B cell (primary cell): ENCODE results near the gene KIF13A.

Source experiments
- EZH2 ChIP-seq: IDR thresholded peaks from 2 replicates; pipeline ENCODE4 v1.6.1; 2012; ENCODE audit warnings: borderline replicate concordance, low read depth, mild to moderate bottlenecking, moderate library complexity, low read length; ENCODE audit not compliant: insufficient read depth, poor library complexity, severe bottlenecking
- TF ChIP-seq, protein P1 (sequence below): fragments of 200-600 bp; IDR thresholded peaks from one replicate; pipeline ENCODE4 v1.8.0; 2022; ENCODE audit warnings: antibody characterized with exemption, mild to moderate bottlenecking

- TF ChIP-seq, protein P1, sequence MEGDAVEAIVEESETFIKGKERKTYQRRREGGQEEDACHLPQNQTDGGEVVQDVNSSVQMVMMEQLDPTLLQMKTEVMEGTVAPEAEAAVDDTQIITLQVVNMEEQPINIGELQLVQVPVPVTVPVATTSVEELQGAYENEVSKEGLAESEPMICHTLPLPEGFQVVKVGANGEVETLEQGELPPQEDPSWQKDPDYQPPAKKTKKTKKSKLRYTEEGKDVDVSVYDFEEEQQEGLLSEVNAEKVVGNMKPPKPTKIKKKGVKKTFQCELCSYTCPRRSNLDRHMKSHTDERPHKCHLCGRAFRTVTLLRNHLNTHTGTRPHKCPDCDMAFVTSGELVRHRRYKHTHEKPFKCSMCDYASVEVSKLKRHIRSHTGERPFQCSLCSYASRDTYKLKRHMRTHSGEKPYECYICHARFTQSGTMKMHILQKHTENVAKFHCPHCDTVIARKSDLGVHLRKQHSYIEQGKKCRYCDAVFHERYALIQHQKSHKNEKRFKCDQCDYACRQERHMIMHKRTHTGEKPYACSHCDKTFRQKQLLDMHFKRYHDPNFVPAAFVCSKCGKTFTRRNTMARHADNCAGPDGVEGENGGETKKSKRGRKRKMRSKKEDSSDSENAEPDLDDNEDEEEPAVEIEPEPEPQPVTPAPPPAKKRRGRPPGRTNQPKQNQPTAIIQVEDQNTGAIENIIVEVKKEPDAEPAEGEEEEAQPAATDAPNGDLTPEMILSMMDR: no peak
- no peak for TF ChIP-seq EZH2
These were observed 97.1 kb downstream of the KIF13A start for GRCh38 chr6:17890309-17890708.
